Motor neuron (in vitro differentiated cells): Measurements from ENCODE around the gene CDH2. TPM values are rescaled to one million over a fixed set of nuclear protein-coding genes. Genes with fewer than 3 reads are reported as not detected.

Experiments
- ATAC-seq, 8 experiments: fragments of 200-7000 bp; cut with Tn5 transposase; replicated peaks in 6 of 8; 2 replicates each; pipeline ENCODE4 v1.8.0; 2021; ENCODE audit warnings: mild to moderate bottlenecking in 8 of 8, moderate library complexity in 8 of 8
- H3K27ac ChIP-seq, 2 donors: fragments of 250-450 bp; sonication (Bioruptor Pico); 2 replicates each; pipeline ENCODE4 v1.9.0; 2021; ENCODE audit warnings: antibody characterized with exemption in 2 of 2, mild to moderate bottlenecking in 2 of 2, moderate library complexity in 1 of 2
- H3K4me1 ChIP-seq, 2 donors: fragments of 250-450 bp; sonication (Bioruptor Pico); replicated peaks in 1 of 2; 2 replicates each; pipeline ENCODE4 v1.6.1; 2021; ENCODE audit warnings: antibody characterized with exemption in 2 of 2, mild to moderate bottlenecking in 2 of 2, moderate library complexity in 1 of 2
- H3K4me3 ChIP-seq, 5 donors: fragments of 250-450 bp; sonication (Bioruptor Pico); 2 replicates each; pipeline ENCODE4 v1.9.0; 2021; ENCODE audit warnings: antibody characterized with exemption in 5 of 5, mild to moderate bottlenecking in 5 of 5, moderate library complexity in 4 of 5
- WGBS, 10 experiments: fragments of 450-650 bp; shearing (Covaris generic); methylation state at CpG; one replicate each; pipeline ENCODE4 v1.0.0; 2022; 5-methylcytosine and 5-hydroxymethylcytosine counted together
- in situ Hi-C, 9 experiments: fragments of 400-800 bp; cut with MboI; loops; one replicate each; pipeline ENCODE4 v1.15.0; 2021; ENCODE audit warnings: low sequenced_read_pairs in 9 of 9, low pct_unique_long_range_greater_than_20kb in 2 of 9; ENCODE audit not compliant: unreplicated experiment in 9 of 9
- total RNA-seq, 8 experiments: library from RNA; unstranded; fragments of 300-600 nt; gene quantifications; 2 replicates each; pipeline versions ENCODE4 v1.2.3 to v1.2.4, GENCODE V29; 2022

The CDH2 gene
- total RNA-seq, 8 experiments from 2014 or later: 0.10 to 181 (median 82.6) TPM

DNA sequence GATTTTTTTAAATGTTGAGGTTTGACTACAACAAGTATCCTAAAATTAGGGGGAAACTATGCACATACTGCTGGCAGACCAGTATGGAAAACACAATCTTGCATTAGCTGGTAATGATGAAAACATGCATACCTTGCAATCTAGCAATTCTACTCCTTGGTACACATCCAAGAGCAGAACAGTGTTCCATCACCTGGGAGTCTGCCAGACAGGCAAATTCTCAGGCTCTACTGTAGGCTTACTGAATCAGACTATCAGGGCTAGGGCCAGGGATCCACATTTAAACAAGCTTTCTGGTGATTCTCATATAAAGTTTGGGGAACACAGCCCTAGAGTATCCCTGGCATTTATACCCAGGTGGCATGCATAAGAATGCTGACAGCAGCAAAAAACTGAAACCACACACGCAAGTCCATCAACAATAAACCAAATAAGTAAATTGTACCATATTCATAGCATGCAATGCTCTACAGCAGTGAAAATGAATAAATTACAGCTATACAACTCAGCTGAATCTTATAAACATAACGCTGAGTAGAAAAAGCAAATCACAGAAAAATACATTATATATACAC lies 13.6 kb downstream of the CDH2 start:
- H3K27ac ChIP-seq: no peak overlapping the region
- no peak overlapping the region for H3K4me3 ChIP-seq
- peaks cover 15 to 24% of the 10 kb centered on the region in 2 donors for H3K4me1 ChIP-seq
- peak in 4 of 8 experiments; percentile 26 to 42 (median 40) for ATAC-seq
- in situ Hi-C loops: no loop called here
- WGBS, 10 experiments: 14 to 100% (median 56%) methylated on average over 1 to 2 of the region's 2 CpGs; no CpG with 5 or more reads in 3 of the 10 experiments

DNA sequence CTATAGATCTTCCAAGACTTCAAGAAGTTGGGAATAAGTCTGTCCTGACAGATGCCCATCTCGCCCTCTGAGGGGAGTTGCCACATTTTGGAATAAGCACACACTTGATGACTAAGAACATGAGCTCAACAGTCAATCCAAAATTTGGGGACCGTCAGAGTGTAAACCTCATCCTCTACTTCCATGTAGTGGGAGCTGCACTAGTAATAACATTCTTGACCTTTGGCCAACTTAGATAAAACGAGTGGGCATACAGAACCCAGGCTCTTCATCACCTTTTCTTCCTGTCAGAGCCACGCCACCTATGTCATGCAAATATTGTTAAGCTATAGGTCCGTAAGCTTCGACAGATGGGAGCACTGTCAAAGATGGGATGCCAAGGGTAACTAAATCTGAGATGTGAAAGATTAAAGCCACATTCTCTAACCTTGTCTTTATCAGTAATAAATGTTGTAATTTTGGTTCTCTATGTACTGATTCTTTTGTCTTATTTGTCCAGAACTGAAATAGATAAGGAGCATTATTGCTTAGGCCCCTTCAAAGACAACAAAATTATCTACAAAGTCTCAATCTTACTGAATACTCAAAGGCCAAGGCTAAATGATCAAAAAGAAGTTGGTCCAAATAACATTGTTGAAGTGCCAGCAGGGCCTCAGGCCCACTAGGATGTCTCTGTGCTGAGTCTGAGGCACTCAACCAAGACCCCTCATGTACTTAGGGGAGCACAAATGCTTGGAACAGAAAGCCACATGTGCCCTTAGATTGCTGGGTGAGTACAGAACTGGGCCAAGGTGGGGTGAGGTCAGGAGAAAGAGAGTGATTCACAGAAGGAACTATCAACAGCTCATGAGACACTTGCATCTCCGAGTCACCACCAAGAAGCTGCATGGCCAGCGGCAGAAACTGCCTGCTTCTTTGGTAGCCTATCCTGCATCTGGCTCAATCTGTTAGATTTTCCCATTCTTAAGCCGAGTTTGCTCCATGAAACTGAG lies 15.0 kb downstream of the CDH2 start:
- in situ Hi-C loops: no loop called here

DNA sequence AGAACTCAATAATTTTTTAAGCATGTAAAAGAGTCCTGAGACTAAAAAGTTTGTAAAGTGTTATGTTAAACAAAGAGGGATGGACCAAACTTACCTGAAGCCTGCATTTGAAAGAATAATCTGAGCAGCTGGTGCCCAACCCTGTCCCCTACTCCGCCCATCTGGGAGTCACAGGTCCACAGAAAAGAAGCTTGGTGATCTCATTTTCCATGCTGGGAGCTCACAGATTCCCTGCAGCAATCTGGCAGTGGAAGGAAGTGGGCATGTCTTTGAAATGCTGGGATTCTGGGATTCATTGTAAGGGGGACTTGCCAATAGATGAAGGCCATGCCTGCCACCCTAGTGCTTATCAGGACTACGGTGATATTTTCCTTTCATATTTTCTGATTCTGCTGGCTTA lies 17.9 kb downstream of the CDH2 start:
- in situ Hi-C loops: no loop called here
- Histone ChIP-seq H3K4me3 (no peak overlapping the region), H3K4me1 (peaks cover 10 to 20% of the 10 kb centered on the region in 2 donors), H3K27ac (no peak overlapping the region)
- peak in 4 of 8 experiments; percentile 22 to 45 (median 40) for ATAC-seq
- WGBS, 10 experiments: 56 to 100% (median 84%) methylated on average over 1 to 2 of the region's 2 CpGs; no CpG with 5 or more reads in 2 of the 10 experiments

More for the DNA sequence above, 15.0 kb downstream of the CDH2 start:
- no peak overlapping the region for H3K4me3 ChIP-seq
- no peak overlapping the region for H3K27ac ChIP-seq
- H3K4me1 ChIP-seq: peaks cover 15 to 19% of the 10 kb centered on the region in 2 donors
- 36 to 100% (median 83%) methylated on average over 2 to 9 of the region's 9 CpGs; no CpG with 5 or more reads in 1 of the 10 experiments for WGBS, 10 experiments
- ATAC-seq: peak in 2 of 8 experiments; percentile 46 to 85

DNA sequence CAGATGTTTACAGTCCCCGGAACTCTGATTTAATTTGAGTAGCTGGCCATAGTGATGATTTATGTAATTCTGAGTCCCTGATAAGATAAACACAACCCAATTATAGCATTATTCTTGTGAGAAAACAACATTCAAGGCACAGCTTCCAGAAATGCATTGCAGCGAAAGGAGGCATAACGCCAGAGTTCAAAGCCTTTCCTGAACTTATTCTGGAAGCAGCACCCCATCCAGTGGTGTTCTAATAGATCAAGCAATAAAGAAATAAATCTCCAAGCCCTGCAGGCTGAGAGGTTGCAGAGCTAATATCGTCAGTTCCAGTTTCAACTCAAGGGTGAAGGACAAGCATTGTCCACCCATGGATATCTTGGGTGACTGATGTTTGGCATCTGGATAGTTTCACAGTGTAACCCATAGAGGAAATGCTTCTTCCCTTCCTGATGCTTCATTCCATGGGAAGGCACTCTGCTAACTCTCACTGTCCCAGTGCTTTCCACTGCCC lies 18.8 kb downstream of the CDH2 start:
- ATAC-seq: peak in 1 of 8 experiments; percentile 27
- Histone ChIP-seq H3K4me3 (no peak overlapping the region), H3K4me1 (peaks cover 13 to 26% of the 10 kb centered on the region in 2 donors), H3K27ac (no peak overlapping the region)
- in situ Hi-C loops: no loop called here
- 0 to 88% (median 44%) methylated on average over 1 to 4 of the region's 4 CpGs; no CpG with 5 or more reads in 2 of the 10 experiments for WGBS, 10 experiments

DNA sequence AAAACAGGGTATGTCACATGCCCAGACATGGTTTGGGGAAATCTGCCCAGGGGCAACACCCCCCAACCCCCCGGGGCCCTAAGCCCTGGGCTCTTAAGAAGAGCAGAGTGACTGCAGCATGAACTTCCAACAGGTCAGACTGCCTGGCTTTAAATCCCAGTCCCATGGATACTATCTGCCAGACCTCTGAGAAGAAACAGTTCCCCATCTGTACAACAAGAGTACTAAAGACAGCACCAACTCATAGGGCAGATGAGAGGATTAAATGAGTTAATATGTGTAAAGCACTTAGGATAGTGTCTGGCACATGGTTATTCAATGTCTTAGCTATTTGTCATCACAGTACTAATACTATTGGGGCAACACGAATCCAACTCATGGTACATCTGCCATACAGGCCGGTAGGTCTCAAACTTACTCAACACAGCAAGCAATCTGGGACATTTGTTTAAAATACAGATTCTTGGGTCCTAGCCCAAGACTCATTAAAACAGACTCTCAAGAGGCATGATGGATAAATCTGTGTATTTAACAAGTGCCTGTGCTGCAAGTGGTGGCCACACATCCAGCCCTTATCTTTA lies 23.4 kb downstream of the CDH2 start:
- Histone ChIP-seq H3K4me1 (peaks cover 30 to 35% of the 10 kb centered on the region in 2 donors), H3K27ac (no peak overlapping the region), H3K4me3 (no peak overlapping the region)
- WGBS, 10 experiments: 50 to 100% (median 73%) methylated on average over 1 to 3 of the region's 3 CpGs; no CpG with 5 or more reads in 6 of the 10 experiments
- ATAC-seq: no peak
- in situ Hi-C loops: no loop called here

DNA sequence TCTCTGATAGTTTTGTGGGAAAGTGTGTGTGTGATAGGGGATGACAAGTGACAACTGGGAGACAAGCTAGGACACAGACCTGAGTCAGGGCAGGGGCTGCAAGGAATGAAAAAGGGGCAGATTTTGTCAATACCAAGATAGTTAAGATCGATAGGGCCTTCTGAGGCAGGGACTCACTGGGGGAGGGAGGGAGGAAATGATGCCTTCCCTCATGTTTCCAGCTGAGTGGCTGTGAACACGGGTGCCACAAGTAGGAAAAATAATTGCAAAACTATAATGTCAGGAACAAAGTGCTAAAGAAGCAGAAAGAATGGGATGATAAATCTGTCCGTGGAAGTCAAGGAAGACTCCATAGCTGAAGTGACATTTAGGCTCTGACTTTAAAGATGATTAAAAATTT lies 24.2 kb downstream of the CDH2 start:
- WGBS, 10 experiments: 0 to 46% (median 0%) methylated on average over 1 to 3 of the region's 3 CpGs; no CpG with 5 or more reads in 3 of the 10 experiments
- H3K4me3 ChIP-seq: peak overlapping the region in 1 of 5 donors; percentile 8
- in situ Hi-C loops: no loop called here
- peak overlapping the region in 1 of 2 donors; percentile 23 for H3K27ac ChIP-seq
- peak in 5 of 8 experiments; percentile 79 to 92 (median 86) for ATAC-seq
- peaks cover 31 to 36% of the 10 kb centered on the region in 2 donors for H3K4me1 ChIP-seq

DNA sequence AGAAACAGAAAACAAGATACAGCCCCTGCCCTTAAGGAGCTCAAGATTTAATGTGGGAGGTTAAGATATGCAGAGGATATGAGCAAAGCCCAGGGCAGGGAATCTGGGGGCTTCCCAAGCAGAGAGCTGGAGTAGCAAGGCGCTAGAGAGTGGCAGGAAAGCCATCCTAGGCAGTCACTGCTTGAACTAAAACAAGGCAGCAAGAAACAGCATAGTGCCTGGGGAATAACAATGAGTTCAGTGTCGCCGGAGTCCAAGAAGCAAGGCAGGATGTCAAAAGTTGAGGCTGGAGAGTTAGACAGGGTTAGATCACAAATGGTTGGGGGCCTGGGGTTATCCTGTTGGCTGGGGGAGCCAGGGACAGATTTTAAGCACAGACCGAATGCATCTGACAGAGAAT lies 24.6 kb downstream of the CDH2 start:
- in situ Hi-C loops: no loop called here
- Histone ChIP-seq H3K27ac (peak overlapping the region in 1 of 2 donors; percentile 23), H3K4me3 (peak overlapping the region in 1 of 5 donors; percentile 8), H3K4me1 (peaks cover 35 to 40% of the 10 kb centered on the region in 2 donors)
- WGBS, 10 experiments: 16 to 83% (median 33%) methylated on average over 1 to 4 of the region's 4 CpGs; no CpG with 5 or more reads in 3 of the 10 experiments
- ATAC-seq: peak in 5 of 8 experiments; percentile 59 to 74 (median 68)

DNA sequence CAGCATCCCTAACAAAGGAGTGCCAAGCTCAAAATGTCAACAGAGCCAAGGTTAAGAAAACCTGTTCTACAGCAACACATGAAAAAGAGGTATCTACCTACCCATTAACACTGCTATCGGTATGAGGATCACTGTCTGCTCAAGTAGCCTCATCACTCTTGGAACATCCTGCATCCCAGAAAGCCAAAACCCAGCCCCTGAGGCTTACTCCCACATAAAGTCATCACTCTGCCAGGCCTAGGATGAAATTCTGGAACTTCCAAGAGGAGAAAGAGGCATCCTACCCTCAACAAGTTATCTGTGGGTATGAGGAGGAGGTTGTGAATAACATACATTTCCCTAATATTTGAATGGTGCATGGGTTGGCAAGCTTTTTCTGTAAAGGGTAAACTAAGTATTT lies 25.5 kb downstream of the CDH2 start:
- no peak for ATAC-seq
- no peak overlapping the region for H3K27ac ChIP-seq
- peaks cover 40 to 44% of the 10 kb centered on the region in 2 donors for H3K4me1 ChIP-seq
- WGBS, 10 experiments: 80 to 100% (median 83%) methylated on average over 1 of the region's 1 CpG; no CpG with 5 or more reads in 7 of the 10 experiments
- in situ Hi-C loops: no loop called here
- H3K4me3 ChIP-seq: no peak overlapping the region

DNA sequence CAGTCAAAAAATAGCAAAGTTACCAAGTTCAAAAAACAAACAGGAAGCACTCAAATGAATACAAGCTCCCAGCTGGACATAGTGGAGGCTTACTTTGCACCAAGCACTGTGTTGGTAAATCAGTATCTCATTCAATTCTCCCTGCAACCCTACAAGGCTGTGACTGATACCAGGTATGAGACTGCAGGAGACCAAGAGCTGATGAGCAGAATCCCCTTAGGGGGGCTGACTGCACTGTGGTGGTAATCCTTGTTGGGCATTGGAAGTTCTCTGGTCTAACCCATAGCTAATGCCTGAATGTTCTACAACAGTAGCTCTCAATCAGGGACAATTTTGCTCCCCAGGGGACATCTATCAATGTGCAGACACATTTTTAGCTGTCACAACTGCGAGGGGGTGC lies 26.0 kb downstream of the CDH2 start:
- Histone ChIP-seq H3K4me3 (no peak overlapping the region), H3K4me1 (peaks cover 40 to 49% of the 10 kb centered on the region in 2 donors), H3K27ac (no peak overlapping the region)
- 0 to 100% (median 46%) methylated on average over 1 of the region's 1 CpG; no CpG with 5 or more reads in 4 of the 10 experiments for WGBS, 10 experiments
- ATAC-seq: no peak
- in situ Hi-C loops: no loop called here

DNA sequence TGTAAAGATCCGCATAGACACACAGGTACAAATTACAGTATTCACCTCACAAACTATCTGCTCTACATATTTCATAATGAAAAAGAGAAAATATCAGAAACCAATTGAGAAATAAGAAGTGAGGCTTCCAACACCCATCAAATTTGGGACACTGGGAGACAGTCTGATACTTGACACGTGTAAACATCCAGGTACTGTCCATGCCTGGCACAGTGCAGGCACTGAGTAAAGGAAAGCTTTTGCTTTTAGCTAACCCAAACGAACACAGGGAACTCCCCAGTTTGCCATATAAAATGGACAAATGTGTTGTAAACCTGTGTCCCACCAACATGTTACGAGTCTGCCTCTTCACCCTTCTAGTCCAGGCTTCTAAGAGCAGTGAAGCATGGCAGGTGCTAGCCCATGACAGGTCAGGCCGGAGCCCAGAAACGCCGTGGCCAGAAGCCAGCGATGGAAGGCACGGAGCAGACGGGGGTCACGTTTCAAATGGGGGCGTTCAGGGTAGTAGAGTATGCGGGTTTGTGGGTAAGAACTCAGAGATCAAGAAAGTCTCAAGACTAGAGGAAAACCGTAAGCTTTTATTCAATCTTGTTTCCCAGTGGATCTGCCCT lies 27.0 kb downstream of the CDH2 start:
- no peak for ATAC-seq
- no peak overlapping the region for H3K4me3 ChIP-seq
- H3K27ac ChIP-seq: no peak overlapping the region
- 33 to 100% (median 93%) methylated on average over 1 to 13 of the region's 14 CpGs; no CpG with 5 or more reads in 1 of the 10 experiments for WGBS, 10 experiments
- peaks cover 45 to 53% of the 10 kb centered on the region in 2 donors for H3K4me1 ChIP-seq
- in situ Hi-C loops: no loop called here

DNA sequence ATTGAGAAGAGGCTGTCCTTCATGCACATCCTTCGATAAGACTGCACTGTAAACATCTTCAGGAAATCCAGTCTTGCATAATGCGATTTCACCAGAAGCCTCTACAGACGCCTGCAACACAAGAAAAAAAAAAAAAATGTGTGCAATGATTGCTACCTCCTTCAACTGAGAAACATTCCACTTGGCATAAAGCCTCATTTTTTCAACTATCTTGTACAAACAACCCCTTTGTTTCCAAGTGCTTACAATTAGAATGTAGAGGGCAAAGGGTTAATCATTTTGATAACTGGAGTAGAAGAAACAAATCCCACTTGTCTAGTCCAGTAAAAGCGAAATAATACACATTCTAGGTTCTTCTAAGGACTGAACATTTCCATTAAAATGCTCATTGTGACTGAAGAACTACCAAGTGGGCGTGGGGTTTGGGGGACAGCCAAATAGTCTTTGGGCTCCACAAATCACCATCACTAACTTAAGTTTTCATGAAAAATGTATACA lies 29.2 kb downstream of the CDH2 start:
- ATAC-seq: peak in 5 of 8 experiments; percentile 73 to 85 (median 75)
- H3K4me3 ChIP-seq: no peak overlapping the region
- WGBS, 10 experiments: 27 to 80% (median 55%) methylated on average over 1 to 5 of the region's 5 CpGs
- in situ Hi-C loops: no loop called here
- H3K27ac ChIP-seq: no peak overlapping the region
- H3K4me1 ChIP-seq: peaks cover 32 to 43% of the 10 kb centered on the region in 2 donors

DNA sequence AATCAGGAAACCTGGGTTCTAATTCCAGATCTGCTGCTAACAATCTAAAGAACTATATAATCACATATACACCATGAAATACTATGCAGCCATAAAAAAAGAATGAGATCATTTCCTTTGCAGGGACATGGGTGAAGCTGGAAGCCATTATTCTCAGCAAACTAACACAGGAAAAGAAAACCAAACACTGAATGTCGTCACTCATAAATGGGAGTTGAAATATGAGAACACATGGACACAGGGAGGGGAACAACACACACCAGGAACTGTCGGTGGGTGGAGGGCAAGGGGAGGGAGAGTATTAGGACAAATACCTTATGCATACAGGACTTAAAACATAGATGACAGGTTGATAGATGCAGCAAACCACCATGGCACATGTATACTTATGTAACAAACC lies 33.2 kb downstream of the CDH2 start:
- in situ Hi-C loops: no loop called here
- WGBS, 10 experiments: 20 to 100% (median 100%) methylated on average over 1 to 2 of the region's 2 CpGs; no CpG with 5 or more reads in 1 of the 10 experiments
- peaks cover 13 to 23% of the 10 kb centered on the region in 2 donors for H3K4me1 ChIP-seq
- H3K27ac ChIP-seq: no peak overlapping the region
- ATAC-seq: no peak
- no peak overlapping the region for H3K4me3 ChIP-seq
